B cell (primary cell): ENCODE measurements around the gene GRIP1. TPM values are rescaled to one million over a fixed set of nuclear protein-coding genes. Genes with fewer than 3 reads are reported as not detected.

ENCODE experiments used
- ATAC-seq: fragments of 200-7000 bp; cut with Tn5 transposase; one replicate; pipeline ENCODE4 v1.10.0; 2021; ENCODE audit warnings: low read depth, mild to moderate bottlenecking, moderate number of reproducible peaks, moderate library complexity
- CTCF ChIA-PET: fragments of 350-600 bp; sonication (Branson Sonifier 250); formaldehyde crosslinking; loops from one replicate; lab custom pipeline; 2021; ENCODE audit warnings: antibody characterized with exemption, inconsistent platforms; lab: Charles Lee
- POLR2A ChIA-PET: fragments of 350-600 bp; sonication (Branson Sonifier 250); formaldehyde crosslinking; loops from one replicate; lab custom pipeline; 2021; ENCODE audit warnings: antibody characterized with exemption; lab: Charles Lee
- DNase-seq: peaks from one replicate; pipeline ENCODE4 v3.0.0; 2013
- H2AFZ ChIP-seq: 2 replicates; pipeline ENCODE4 v1.6.1; 2012; ENCODE audit warnings: mild to moderate bottlenecking, low read depth, low read length; ENCODE audit not compliant: insufficient read depth, poor library complexity, severe bottlenecking
- H3K27ac ChIP-seq, 2 donors: 1 replicate in 1 of 2; 2 replicates in 1 of 2; pipeline ENCODE4 v1.5.1; 2012 to 2013; ENCODE audit warnings: low read length in 2 of 2, mild to moderate bottlenecking in 2 of 2, moderate library complexity in 1 of 2
- H3K27me3 ChIP-seq, 4 experiments: fragments of 200-600 bp in 1 of 4; sonication (generic) in 1 of 4; replicated peaks in 1 of 4; 1 replicate in 2 of 4; 2 replicates in 2 of 4; pipeline versions ENCODE4 v1.6.1 to v1.7.0; 2013 to 2016; ENCODE audit warnings: low read length in 3 of 4, mild to moderate bottlenecking in 2 of 4, mixed read lengths in 1 of 4, moderate library complexity in 1 of 4; ENCODE audit not compliant: insufficient read depth in 4 of 4, control insufficient read depth in 3 of 4; ENCODE audit errors: control extremely low read depth in 1 of 4
- H3K36me3 ChIP-seq, 2 experiments: replicated peaks in 1 of 2; 1 replicate in 1 of 2; 2 replicates in 1 of 2; pipeline versions ENCODE4 v1.6.1 to v1.7.1; 2013; ENCODE audit warnings: low read length in 1 of 2; ENCODE audit not compliant: insufficient read depth in 2 of 2, control insufficient read depth in 1 of 2; ENCODE audit errors: control extremely low read depth in 1 of 2, extremely low read depth in 1 of 2
- H3K4me1 ChIP-seq, 2 donors: fragments of 200-600 bp in 1 of 2; sonication (generic) in 1 of 2; 1 replicate in 1 of 2; 2 replicates in 1 of 2; pipeline versions ENCODE4 v1.5.1 to v1.6.1; 2013 to 2017; ENCODE audit warnings: low read length in 2 of 2; ENCODE audit not compliant: control insufficient read depth in 2 of 2, insufficient read depth in 2 of 2
- H3K4me2 ChIP-seq: replicated peaks from 2 replicates; pipeline ENCODE3; 2012; ENCODE audit warnings: mild to moderate bottlenecking, low read depth, low read length; ENCODE audit not compliant: poor library complexity, severe bottlenecking
- H3K4me3 ChIP-seq, 5 experiments: fragments of 200-600 bp in 1 of 5; sonication (generic) in 1 of 5; 1 replicate in 3 of 5; 2 replicates in 2 of 5; pipeline versions ENCODE4 v1.5.1 to v1.7.0; 2011 to 2016; ENCODE audit warnings: low read length in 4 of 5, mild to moderate bottlenecking in 4 of 5, low read depth in 2 of 5, control low read depth in 1 of 5, moderate library complexity in 1 of 5; ENCODE audit not compliant: insufficient read depth in 1 of 5; ENCODE audit errors: control extremely low read depth in 1 of 5, extremely low read depth in 1 of 5
- H3K79me2 ChIP-seq: fragments of 200-600 bp; sonication (generic); one replicate; pipeline ENCODE4 v1.6.0; 2016; ENCODE audit warnings: low read length; ENCODE audit not compliant: control insufficient read depth, insufficient read depth
- H3K9ac ChIP-seq: fragments of 200-600 bp; sonication (generic); 2 replicates; pipeline ENCODE4 v1.6.1; 2017; ENCODE audit warnings: mild to moderate bottlenecking, low read length, moderate library complexity
- H3K9me3 ChIP-seq, 3 donors: one replicate each; pipeline versions ENCODE4 v1.6.1 to v1.7.1; 2013; ENCODE audit warnings: low read length in 2 of 3; ENCODE audit not compliant: control insufficient read depth in 2 of 3, insufficient read depth in 1 of 3; ENCODE audit errors: control extremely low read depth in 1 of 3
- H4K20me1 ChIP-seq: 2 replicates; pipeline ENCODE4 v1.6.0; 2012; ENCODE audit warnings: mild to moderate bottlenecking, low read length; ENCODE audit not compliant: insufficient read depth, control insufficient read depth, poor library complexity, severe bottlenecking
- H3K27ac Mint-ChIP-seq: one replicate; pipeline ENCODE4 v1.8.0; 2021; ENCODE audit warnings: mixed read lengths
- H3K27me3 Mint-ChIP-seq: one replicate; pipeline ENCODE4 v1.8.0; 2021; ENCODE audit warnings: mixed read lengths
- H3K4me1 Mint-ChIP-seq: one replicate; pipeline ENCODE4 v1.8.0; 2021; ENCODE audit warnings: mixed read lengths
- H3K4me3 Mint-ChIP-seq: one replicate; pipeline ENCODE4 v1.8.0; 2021; ENCODE audit warnings: mixed read lengths
- H3K9me3 Mint-ChIP-seq: one replicate; pipeline ENCODE4 v1.8.0; 2022; ENCODE audit warnings: mixed read lengths; ENCODE audit not compliant: insufficient read depth
- CTCF ChIP-seq: fragments of 200-600 bp; IDR thresholded peaks from one replicate; pipeline ENCODE4 v1.8.0; 2022; ENCODE audit warnings: antibody characterized with exemption, mild to moderate bottlenecking
- EZH2 ChIP-seq: IDR thresholded peaks from 2 replicates; pipeline ENCODE4 v1.6.1; 2012; ENCODE audit warnings: borderline replicate concordance, low read depth, mild to moderate bottlenecking, moderate library complexity, low read length; ENCODE audit not compliant: insufficient read depth, poor library complexity, severe bottlenecking
- WGBS: methylation state at CpG from one replicate; pipeline ENCODE4 v1.1.5; 2013; ENCODE audit warnings: missing lambda C conversion rate; ENCODE audit not compliant: insufficient coverage; 5-methylcytosine and 5-hydroxymethylcytosine counted together
- intact Hi-C: fragments of 100-400 bp; cut with micrococcal nuclease; formaldehyde crosslinking; loops from one replicate; pipeline ENCODE4 v1.10.0; 2022
- polyA plus RNA-seq: library from polyadenylated mRNA; depleted of rRNA; stranded (reverse); fragments of >200 nt; gene quantifications from 2 replicates; pipeline ENCODE4 v1.2.3, GENCODE V29; 2012
- total RNA-seq, 2 donors: library from RNA; stranded (reverse); fragments of 120-200 nt in 1 of 2; gene quantifications; 1 replicate in 1 of 2; 2 replicates in 1 of 2; pipeline versions ENCODE4 v1.2.3 to v1.2.4, GENCODE V29; 2013 to 2022

Gene GRIP1
- total and polyA plus RNA-seq, 2 donors (not counting 1 experiment from before 2014, with no cell fraction given), result 0.22 TPM; not detected in 1

GRCh38 chr12:66495709-66496108 is 183.2 kb downstream of the GRIP1 start:
- Histone ChIP-seq H3K27me3 (no peaks in the 10 kb centered on the region), H4K20me1 (no peaks in the 10 kb centered on the region), H2AFZ (no peak overlapping the region), H3K79me2 (no peaks in the 10 kb centered on the region), H3K36me3 (no peaks in the 10 kb centered on the region), H3K9me3 (no peaks in the 10 kb centered on the region), H3K27ac (no peak overlapping the region), H3K9ac (no peak overlapping the region), H3K4me3 (no peak overlapping the region), H3K4me2 (no peak overlapping the region), H3K4me1 (no peaks in the 10 kb centered on the region)
- DNase-seq (no peak), ATAC-seq (no peak)
- Mint-ChIP-seq H3K4me3 (no peak overlapping the region), H3K4me1 (no peaks in the 10 kb centered on the region), H3K27ac (no peak overlapping the region), H3K27me3 (peaks cover 8% of the 10 kb centered on the region), H3K9me3 (no peaks in the 10 kb centered on the region)
- WGBS, result 98% methylated on average over 9 of the region's 14 CpGs
- intact Hi-C loops, result no loop called here
- ChIA-PET POLR2A (no interaction called here), CTCF (no interaction called here)
- TF ChIP-seq CTCF, result no peak
- TF ChIP-seq EZH2, result no peak

- Histone ChIP-seq H3K27ac (no peak overlapping the region), H4K20me1 (no peaks in the 10 kb centered on the region), H3K79me2 (no peaks in the 10 kb centered on the region), H2AFZ (no peak overlapping the region), H3K9me3 (no peaks in the 10 kb centered on the region), H3K4me3 (no peak overlapping the region), H3K36me3 (no peaks in the 10 kb centered on the region), H3K4me2 (no peak overlapping the region), H3K9ac (no peak overlapping the region), H3K4me1 (no peaks in the 10 kb centered on the region), H3K27me3 (no peaks in the 10 kb centered on the region)
- no peak for ATAC-seq
- CTCF ChIA-PET, result no interaction called here
- POLR2A ChIA-PET, result no interaction called here
- intact Hi-C loops, result no loop called here
- H3K4me1 Mint-ChIP-seq, result no peaks in the 10 kb centered on the region
- H3K27ac Mint-ChIP-seq, result no peak overlapping the region
- no peak for DNase-seq
- no peak overlapping the region for H3K4me3 Mint-ChIP-seq
- H3K27me3 Mint-ChIP-seq, result peaks cover 8% of the 10 kb centered on the region
- H3K9me3 Mint-ChIP-seq, result no peaks in the 10 kb centered on the region
- TF ChIP-seq CTCF (no peak), EZH2 (no peak)
These were observed 185.1 kb downstream of the GRIP1 start for GRCh38 chr12:66493819-66494218.
